GM12878 (cell line): ENCODE measurements around the gene MLLT3. TPM values are rescaled to one million over a fixed set of nuclear protein-coding genes. Genes with fewer than 3 reads are reported as not detected.

Experiments used
- ATAC-seq: fragments of 200-7000 bp; cut with Tn5 transposase; 3 replicates; pipeline ENCODE4 v1.9.1; 2020; ENCODE audit warnings: mild to moderate bottlenecking, moderate library complexity
- BruUV-seq: library from RNA; stranded (reverse); fragments of 400-500 nt; replicated peaks from 2 replicates; lab custom pipeline; 2021; lab: Mats Ljungman, UMichigan
- CTCF ChIA-PET: fragments of 300-600 bp; sonication (Branson Sonifier 250); formaldehyde crosslinking; extraction: SDS; loops from one replicate; lab custom pipeline; 2021; ENCODE audit warnings: inconsistent platforms; lab: Yijun Ruan, JAX
- POLR2A ChIA-PET: fragments of 350-600 bp; formaldehyde crosslinking; extraction: SDS; loops from one replicate; lab custom pipeline; 2021; ENCODE audit warnings: inconsistent platforms; lab: Charles Lee
- RAD21 ChIA-PET: fragments of 300-600 bp; sonication (Branson Sonifier 250); formaldehyde crosslinking; loops from one replicate; lab custom pipeline; 2023; ENCODE audit warnings: antibody characterized with exemption; ENCODE audit not compliant: unreplicated experiment; lab: Charles Lee
- SMC1A ChIA-PET: fragments of 300-600 bp; sonication (Branson Sonifier 250); formaldehyde crosslinking; loops from one replicate; lab custom pipeline; 2023; ENCODE audit not compliant: unreplicated experiment, uncharacterized antibody; lab: Charles Lee
- DNase-seq: peaks from one replicate; pipeline ENCODE4 v3.0.0-alpha.2; 2011; ENCODE audit warnings: low read depth, low spot score
- FAIRE-seq: peaks from 3 replicates; lab custom pipeline; 2011; peaks lifted over from hg19 to GRCh38; lab: Jason Lieb, UNC
- H2AFZ ChIP-seq: 2 replicates; pipeline ENCODE4 v1.6.0; 2011; ENCODE audit warnings: low read depth, low read length, control low read depth; ENCODE audit not compliant: control insufficient read depth
- H3K27ac ChIP-seq: 2 replicates; pipeline ENCODE4 v1.5.1; 2011; ENCODE audit warnings: control low read depth; ENCODE audit not compliant: control insufficient read depth, insufficient read depth
- H3K27me3 ChIP-seq, 2 experiments: replicated peaks in 1 of 2; 2 replicates each; pipeline versions ENCODE4 v1.6.0 to v1.6.1; 2011; ENCODE audit warnings: low read length in 1 of 2; ENCODE audit not compliant: control insufficient read depth in 2 of 2, insufficient read depth in 2 of 2
- H3K36me3 ChIP-seq, 2 experiments: 2 replicates each; pipeline ENCODE4 v1.5.1; 2011; ENCODE audit warnings: low read length in 1 of 2; ENCODE audit not compliant: control insufficient read depth in 2 of 2, insufficient read depth in 2 of 2
- H3K4me1 ChIP-seq: 2 replicates; pipeline ENCODE4 v1.6.1; 2011; ENCODE audit warnings: mild to moderate bottlenecking, low read length, moderate library complexity, mixed read lengths; ENCODE audit not compliant: control insufficient read depth, insufficient read depth
- H3K4me2 ChIP-seq: 2 replicates; pipeline ENCODE4 v1.6.0; 2011; ENCODE audit warnings: control low read depth; ENCODE audit not compliant: control insufficient read depth, insufficient read depth
- H3K4me3 ChIP-seq: fragments of 200-600 bp; sonication (generic); 2 replicates; pipeline ENCODE4 v1.5.1; 2016
- H3K79me2 ChIP-seq: 2 replicates; pipeline ENCODE4 v1.6.0; 2011; ENCODE audit warnings: low read length; ENCODE audit not compliant: control insufficient read depth, insufficient read depth
- H3K9ac ChIP-seq: 2 replicates; pipeline ENCODE4 v1.8.0; 2011; ENCODE audit warnings: low read length, control low read depth, mixed read lengths; ENCODE audit not compliant: control insufficient read depth, insufficient read depth
- H3K9me3 ChIP-seq: replicated peaks from 3 replicates; pipeline ENCODE4 v1.5.1; 2011; ENCODE audit warnings: mild to moderate bottlenecking, low read length; ENCODE audit not compliant: control insufficient read depth, insufficient read depth
- H4K20me1 ChIP-seq: 2 replicates; pipeline ENCODE4 v1.6.0; 2011; ENCODE audit not compliant: control insufficient read depth, insufficient read depth
- ASH2L ChIP-seq: fragments of 300-600, 200-600 bp; sonication (generic); IDR thresholded peaks from 2 replicates; pipeline ENCODE4 v1.6.1; 2017; ENCODE audit warnings: low read depth, mild to moderate bottlenecking, borderline replicate concordance
- DPF2 ChIP-seq: fragments of 450-650 bp; IDR thresholded peaks from 2 replicates; pipeline ENCODE4 v1.6.1; 2017; ENCODE audit warnings: mild to moderate bottlenecking
- HDGF ChIP-seq: fragments of 450-650 bp; IDR thresholded peaks from 2 replicates; pipeline ENCODE4 v1.6.1; 2016; ENCODE audit warnings: antibody characterized with exemption
- NFYB ChIP-seq: IDR thresholded peaks from 2 replicates; pipeline ENCODE4 v1.6.1; 2011; ENCODE audit warnings: low read depth, mild to moderate bottlenecking, low read length, improper control_type of control experiment, moderate library complexity; ENCODE audit not compliant: insufficient read depth
- PAX5 ChIP-seq: IDR thresholded peaks from 2 replicates; pipeline ENCODE4 v1.6.1; 2011; ENCODE audit warnings: low read depth, low read length, borderline replicate concordance
- PML ChIP-seq: IDR thresholded peaks from 2 replicates; pipeline ENCODE4 v1.6.1; 2012; ENCODE audit warnings: low read length, inconsistent platforms
- POU2F2 ChIP-seq: IDR thresholded peaks from 3 replicates; pipeline ENCODE4 v1.6.1; 2011; ENCODE audit warnings: low read depth, mild to moderate bottlenecking, low read length, borderline replicate concordance
- ZZZ3 ChIP-seq: IDR thresholded peaks from 2 replicates; pipeline ENCODE4 v1.6.1; 2011; ENCODE audit warnings: low read depth; ENCODE audit not compliant: control insufficient read depth, insufficient read length
- in situ Hi-C: fragments of 300-500 bp; cut with MboI; formaldehyde crosslinking; loops from 9 replicates; pipeline ENCODE4 v1.14.3; 2018; ENCODE audit warnings: mixed read lengths
- intact Hi-C: fragments of 100-400 bp; cut with micrococcal nuclease; formaldehyde crosslinking; loops from one replicate; pipeline ENCODE4 v1.14.2; 2022; ENCODE audit not compliant: unreplicated experiment
- polyA plus RNA-seq, 11 experiments: library from polyadenylated mRNA; depleted of rRNA in 4 of 11; unstranded in 6 of 11; stranded (reverse) in 5 of 11; fragments of >200 nt; fragmentation: Nextera tagmentation in 4 of 11; fragmentation: Illumina TruSeq in 1 of 11; extraction: Ambion mirVana in 4 of 11; extraction: Trizol in 1 of 11; gene quantifications; 1 replicate in 1 of 11; 2 replicates in 10 of 11; pipeline versions ENCODE4 v1.2.1 to v1.2.3, GENCODE V29; 2011 to 2016; ENCODE audit warnings: inconsistent platforms in 2 of 11, missing spikeins in 2 of 11, low read depth in 1 of 11
- total RNA-seq, 4 experiments: library from RNA; depleted of rRNA in 3 of 4; stranded (reverse); fragments of >200 nt in 3 of 4; fragmentation: Illumina TruSeq in 1 of 4; extraction: Trizol in 1 of 4; gene quantifications; 2 replicates each; pipeline versions ENCODE4 v1.2.1 to v1.2.3, GENCODE V29; 2013 to 2021
- TF ChIP-seq, protein P1 (sequence below): fragments of 450-650 bp; IDR thresholded peaks from 2 replicates; pipeline ENCODE4 v1.6.1; 2014; ENCODE audit warnings: mild to moderate bottlenecking
- TF ChIP-seq, protein P2 (sequence below): IDR thresholded peaks from 2 replicates; pipeline ENCODE4 v1.6.1; 2011; ENCODE audit warnings: borderline replicate concordance, low read depth, mild to moderate bottlenecking, moderate library complexity, mixed read lengths, low read length; ENCODE audit not compliant: insufficient read depth; ENCODE audit errors: extremely low read length
- TF ChIP-seq, protein P3 (sequence below): IDR thresholded peaks from 2 replicates; pipeline ENCODE4 v1.6.1; 2012; ENCODE audit warnings: low read depth, low read length, improper control_type of control experiment

The MLLT3 gene
- total and polyA plus RNA-seq, 10 of the 15 experiments (the other 5 are each of a cell fraction or from before 2014, with no cell fraction given), result 17.7 to 72.3 (median 35.6) TPM

DNA sequence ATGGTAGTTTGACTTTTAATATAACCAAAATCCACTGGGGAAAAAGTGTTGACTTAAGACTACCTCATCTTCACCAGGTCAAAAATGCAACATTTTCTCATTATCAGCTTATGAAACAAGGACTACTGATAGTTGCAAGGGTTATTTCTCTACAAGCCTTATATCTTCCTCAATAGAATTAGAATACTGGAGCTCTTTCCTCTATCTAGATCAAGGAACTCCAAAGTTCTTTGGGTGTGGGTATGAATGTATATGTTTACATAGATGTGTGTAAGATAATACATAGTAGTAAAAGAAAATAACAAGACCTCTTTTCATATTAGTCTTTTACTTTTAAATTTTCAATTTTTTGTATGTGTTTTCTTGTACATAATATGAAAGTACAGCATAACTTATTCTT is 244.5 kb downstream of the MLLT3 start:
- ChIA-PET POLR2A (no interaction called here), RAD21 (interaction anchor here (1.1 kb wide), 1 partner anchor 244 kb away, joined by 4 read pairs; the partner anchor contains the start of gene MLLT3), SMC1A (interaction anchor here (1.4 kb wide), 1 partner anchor 241 kb away, joined by 3 read pairs; no protein-coding TSS in a partner anchor), CTCF (interaction anchor here (0.6 to 1.1 kb wide), 2 partner anchors 232 to 234 kb away, joined by 3 to 4 read pairs; no protein-coding TSS in a partner anchor)
- Histone ChIP-seq H3K36me3 (no peaks in the 10 kb centered on the region), H3K27ac (no peak overlapping the region), H3K4me3 (no peak overlapping the region), H3K4me1 (peaks cover 7% of the 10 kb centered on the region; the same call in 1 of the 2 replicates), H3K9me3 (no peaks in the 10 kb centered on the region), H3K4me2 (no peak overlapping the region), H3K27me3 (no peaks in the 10 kb centered on the region), H4K20me1 (no peaks in the 10 kb centered on the region), H2AFZ (no peak overlapping the region), H3K79me2 (no peaks in the 10 kb centered on the region), H3K9ac (no peak overlapping the region)
- no peak for ATAC-seq
- BruUV-seq, result no TSS peak
- intact Hi-C loops, result no loop called here
- TF ChIP-seq ZZZ3 (no peak), ASH2L (no peak), POU2F2 (no peak), HDGF (no peak), DPF2 (no peak), PAX5 (no peak), NFYB (no peak), PML (no peak)
- TF ChIP-seq, protein P1, sequence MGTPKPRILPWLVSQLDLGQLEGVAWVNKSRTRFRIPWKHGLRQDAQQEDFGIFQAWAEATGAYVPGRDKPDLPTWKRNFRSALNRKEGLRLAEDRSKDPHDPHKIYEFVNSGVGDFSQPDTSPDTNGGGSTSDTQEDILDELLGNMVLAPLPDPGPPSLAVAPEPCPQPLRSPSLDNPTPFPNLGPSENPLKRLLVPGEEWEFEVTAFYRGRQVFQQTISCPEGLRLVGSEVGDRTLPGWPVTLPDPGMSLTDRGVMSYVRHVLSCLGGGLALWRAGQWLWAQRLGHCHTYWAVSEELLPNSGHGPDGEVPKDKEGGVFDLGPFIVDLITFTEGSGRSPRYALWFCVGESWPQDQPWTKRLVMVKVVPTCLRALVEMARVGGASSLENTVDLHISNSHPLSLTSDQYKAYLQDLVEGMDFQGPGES, result no peak
- TF ChIP-seq, protein P2, sequence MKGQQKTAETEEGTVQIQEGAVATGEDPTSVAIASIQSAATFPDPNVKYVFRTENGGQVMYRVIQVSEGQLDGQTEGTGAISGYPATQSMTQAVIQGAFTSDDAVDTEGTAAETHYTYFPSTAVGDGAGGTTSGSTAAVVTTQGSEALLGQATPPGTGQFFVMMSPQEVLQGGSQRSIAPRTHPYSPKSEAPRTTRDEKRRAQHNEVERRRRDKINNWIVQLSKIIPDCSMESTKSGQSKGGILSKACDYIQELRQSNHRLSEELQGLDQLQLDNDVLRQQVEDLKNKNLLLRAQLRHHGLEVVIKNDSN, result no peak
- TF ChIP-seq, protein P3, sequence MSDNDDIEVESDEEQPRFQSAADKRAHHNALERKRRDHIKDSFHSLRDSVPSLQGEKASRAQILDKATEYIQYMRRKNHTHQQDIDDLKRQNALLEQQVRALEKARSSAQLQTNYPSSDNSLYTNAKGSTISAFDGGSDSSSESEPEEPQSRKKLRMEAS, result no peak
- no peak for FAIRE-seq
- no peak for DNase-seq
- in situ Hi-C loops, result no loop called here
